HG03378 (cell line): ENCODE measurements around the gene GIMD1.

Source experiments
- ATAC-seq: cut with Tn5 transposase; IDR thresholded peaks from one replicate; pipeline ENCODE4 v1.9.1; 2021; ENCODE audit warnings: mild to moderate bottlenecking, moderate library complexity; ENCODE audit not compliant: unreplicated experiment

Gene GIMD1

DNA sequence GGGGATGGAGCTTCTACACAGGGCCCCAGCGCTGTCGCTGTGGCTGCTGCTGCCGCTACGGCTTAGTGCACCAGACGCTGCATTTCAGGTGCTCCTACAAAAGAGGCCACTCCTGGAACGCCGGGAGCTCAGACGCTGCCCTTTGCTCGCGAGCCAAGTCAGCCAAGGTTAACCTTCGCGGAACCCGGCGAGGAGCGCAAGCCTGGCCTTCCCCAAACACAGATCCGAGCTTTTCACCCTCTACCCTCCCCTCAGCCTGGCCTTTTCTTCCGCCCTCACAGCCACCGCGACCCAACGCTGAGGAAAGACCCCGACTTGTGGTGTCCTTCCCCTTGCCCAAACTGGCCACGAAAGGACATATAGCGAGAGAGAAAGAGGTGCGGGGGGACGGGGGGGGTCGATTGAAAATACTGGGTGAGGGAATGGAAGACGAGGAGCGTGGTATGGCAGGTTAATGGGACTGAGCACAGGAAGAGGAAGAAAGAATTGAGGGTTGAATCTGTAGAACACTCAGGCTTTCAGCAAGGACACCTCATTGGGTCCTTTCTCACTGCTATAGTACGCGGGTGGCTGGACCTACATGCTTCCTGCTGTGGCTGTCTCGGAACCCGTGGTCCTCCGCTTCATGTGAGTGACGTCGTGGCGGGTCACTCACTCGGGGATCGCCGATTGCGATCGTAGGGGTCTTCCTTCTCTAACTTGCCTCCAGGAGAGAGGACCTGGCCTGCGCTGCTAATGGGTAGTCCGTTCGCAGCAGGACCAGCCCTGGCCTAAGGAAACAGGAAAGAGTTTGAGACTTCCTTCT, 52.4 kb downstream of the GIMD1 start, which contains the start of the genes AIMP1 and TBCK:
Gene AIMP1 (plus strand): TSS at position 583 of the 805 bp plus-strand sequence. CDS start 8,460 bp downstream, outside the sequence.
Gene TBCK (minus strand): TSS at position 242 of the 805 bp plus-strand sequence. CDS start 7,249 bp downstream, outside the sequence.
- peak; percentile 87 for ATAC-seq

DNA sequence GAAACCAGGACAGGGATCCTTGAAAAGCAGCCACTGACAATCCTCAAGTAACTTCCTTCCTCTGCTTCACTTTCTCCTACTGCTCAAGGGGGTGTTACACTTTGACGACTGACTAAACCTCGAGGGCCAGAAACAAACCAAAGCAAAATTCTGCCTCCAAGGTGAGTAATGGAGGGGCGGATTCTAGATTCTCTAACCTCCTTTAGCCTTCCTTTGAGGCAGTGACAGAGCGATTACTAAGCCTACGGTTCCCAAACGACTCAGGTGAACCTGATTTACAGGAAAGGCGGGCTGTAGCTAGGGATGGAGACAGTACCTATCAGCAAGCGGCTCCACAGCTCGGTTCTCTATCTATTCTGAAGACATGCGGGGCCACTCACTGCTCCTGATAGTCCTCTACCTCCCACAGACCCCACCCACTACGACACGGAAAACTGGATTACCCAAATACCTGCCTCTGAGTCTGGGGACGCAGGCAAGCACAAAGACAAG, 53.1 kb downstream of the GIMD1 start:
- peak; percentile 24 for ATAC-seq

DNA sequence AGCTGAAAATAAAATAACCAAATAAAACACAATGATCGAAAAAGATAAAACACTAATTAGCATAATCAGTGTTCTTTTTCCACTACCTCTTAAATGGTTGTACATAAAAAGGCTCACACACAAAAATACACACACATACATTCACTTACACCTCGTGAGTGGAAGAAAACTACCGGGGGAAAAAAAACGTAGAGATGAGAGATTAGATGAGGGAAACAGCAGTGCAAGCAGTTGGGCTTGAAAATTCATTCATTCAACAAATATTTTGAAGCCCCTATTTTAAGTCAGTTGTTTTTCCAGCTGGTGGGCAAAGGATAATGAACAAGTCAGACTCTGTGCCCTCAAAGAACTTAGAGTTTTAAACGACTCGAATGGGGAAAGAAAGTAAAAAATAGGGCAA, 53.6 kb downstream of the GIMD1 start:
- ATAC-seq = no peak

DNA sequence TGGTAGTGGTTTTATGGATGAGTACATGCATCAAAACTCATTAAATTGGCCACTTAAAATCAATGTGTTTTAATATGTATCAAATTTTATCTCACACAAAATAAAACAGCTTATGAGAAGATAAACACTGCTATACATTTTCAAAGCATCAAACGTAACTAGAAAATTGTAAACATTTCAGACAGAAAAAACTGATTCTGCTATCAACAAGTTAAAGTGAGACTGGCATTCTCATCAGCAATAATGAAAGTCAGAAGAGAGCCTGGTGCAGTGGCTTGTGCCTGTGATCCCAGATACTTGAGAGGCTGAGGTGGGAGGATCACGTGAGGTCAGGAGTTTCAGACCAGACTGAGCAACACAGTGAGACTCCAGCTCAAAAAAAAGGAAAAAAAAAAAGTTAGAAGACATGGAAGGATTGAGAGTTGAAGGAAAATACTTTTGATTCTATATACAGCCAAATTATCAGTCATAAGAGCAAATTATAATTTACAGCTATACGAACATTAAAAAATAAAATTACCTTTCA, 55.5 kb downstream of the GIMD1 start:
- ATAC-seq = no peak

DNA sequence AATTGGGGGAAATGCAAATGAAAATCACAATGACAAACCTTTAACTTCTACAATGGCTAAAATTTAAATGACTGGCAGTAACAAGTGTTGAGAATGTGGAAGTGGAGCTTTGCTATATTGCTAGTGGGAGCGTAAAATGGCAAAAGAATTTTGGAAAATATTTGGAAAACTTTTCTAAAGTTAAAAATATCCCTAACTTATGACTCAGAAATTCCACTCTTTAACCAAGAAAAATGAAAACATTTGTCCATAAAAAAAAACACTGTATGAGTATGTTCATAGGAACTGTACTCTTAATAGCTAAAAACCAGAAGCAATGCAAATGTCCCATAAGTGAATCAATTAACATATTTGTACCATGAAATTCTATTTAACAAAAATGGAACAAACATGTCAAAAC, 56.2 kb downstream of the GIMD1 start:
- ATAC-seq = no peak
